Spleen (tissue), 11 donors: ENCODE results near the gene SLC34A3. TPM values are rescaled to one million over a fixed set of nuclear protein-coding genes. Genes with fewer than 3 reads are reported as not detected.
"Not testable (repeated sequence)": the region's sequence is repeated elsewhere in the genome, so short reads cannot be mapped to it uniquely, and the experiment has no call there.

ENCODE experiments used
- DNase-seq: peaks from one replicate; pipeline ENCODE4 v3.0.0-alpha.2; 2020
- H3K27ac ChIP-seq, 8 donors: fragments of 200-600 bp; sonication (generic) in 7 of 8; 1 replicate in 4 of 8; 2 replicates in 4 of 8; pipeline versions ENCODE4 v1.5.0 to v1.8.0; 2016 to 2021; ENCODE audit warnings: inconsistent platforms in 4 of 8, mild to moderate bottlenecking in 4 of 8, moderate library complexity in 1 of 8
- H3K27me3 ChIP-seq, 7 donors: fragments of 200-600 bp; sonication (generic) in 6 of 7; replicated peaks in 1 of 7; 1 replicate in 4 of 7; 2 replicates in 3 of 7; pipeline versions ENCODE4 v1.5.0 to v1.8.0; 2016 to 2021; ENCODE audit warnings: inconsistent platforms in 3 of 7, mild to moderate bottlenecking in 1 of 7
- H3K36me3 ChIP-seq, 6 donors: fragments of 200-600 bp; sonication (generic) in 5 of 6; 1 replicate in 4 of 6; 2 replicates in 2 of 6; pipeline versions ENCODE4 v1.5.0 to v1.8.0; 2016 to 2021; ENCODE audit warnings: inconsistent platforms in 2 of 6
- H3K4me1 ChIP-seq, 6 donors: fragments of 200-600 bp; sonication (generic) in 5 of 6; 1 replicate in 3 of 6; 2 replicates in 3 of 6; pipeline versions ENCODE4 v1.5.0 to v1.8.0; 2016 to 2021; ENCODE audit warnings: inconsistent platforms in 3 of 6
- H3K4me3 ChIP-seq, 8 donors: fragments of 200-600 bp; sonication (generic) in 7 of 8; 1 replicate in 4 of 8; 2 replicates in 4 of 8; pipeline versions ENCODE4 v1.5.0 to v1.8.0; 2016 to 2021; ENCODE audit warnings: inconsistent platforms in 4 of 8, mild to moderate bottlenecking in 4 of 8, moderate library complexity in 2 of 8
- H3K9me3 ChIP-seq, 8 donors: fragments of 200-600 bp; sonication (generic) in 7 of 8; 1 replicate in 4 of 8; 2 replicates in 4 of 8; pipeline versions ENCODE4 v1.5.0 to v1.8.0; 2016 to 2021; ENCODE audit warnings: inconsistent platforms in 4 of 8
- CTCF ChIP-seq, 11 experiments: fragments of 200-600 bp in 7 of 11; fragments of 450-650 bp in 4 of 11; sonication (generic) in 4 of 11; IDR thresholded peaks in 8 of 11; conservative IDR thresholded peaks in 3 of 11; 1 replicate in 7 of 11; 2 replicates in 4 of 11; pipeline versions ENCODE4 v1.4.0 to v1.8.0; 2016 to 2021; ENCODE audit warnings: antibody characterized with exemption in 11 of 11, inconsistent platforms in 4 of 11, mild to moderate bottlenecking in 1 of 11
- POLR2A ChIP-seq, 3 donors: fragments of 450-650 bp; IDR thresholded peaks; one replicate each; pipeline ENCODE4 v1.5.1; 2017; ENCODE audit warnings: antibody characterized with exemption in 3 of 3, mild to moderate bottlenecking in 1 of 3
- POLR2AphosphoS5 ChIP-seq, 3 donors: sonication (generic); formaldehyde crosslinking; IDR thresholded peaks; one replicate each; pipeline ENCODE4 v1.5.1; 2017; ENCODE audit warnings: antibody characterized with exemption in 3 of 3
- WGBS, 5 donors: extraction: QIAGEN DNeasy Blood & Tissue Kit in 3 of 5; methylation state at CpG; one replicate each; pipeline versions ENCODE4 v1.1.5 to v1.1.7; 2013 to 2018; 5-methylcytosine and 5-hydroxymethylcytosine counted together
- intact Hi-C: fragments of 100-400 bp; cut with DNase I; formaldehyde crosslinking; loops from one replicate; pipeline ENCODE4 v1.15.0; 2023; ENCODE audit warnings: low total_unique reads
- polyA plus RNA-seq, 3 donors: library from polyadenylated mRNA; stranded (reverse); fragments of 200-250 nt; gene quantifications; one replicate each; pipeline ENCODE4 v1.2.1, GENCODE V29; 2013
- total RNA-seq, 7 donors: library from RNA; depleted of rRNA in 3 of 7; stranded (reverse); fragments of >200 nt in 3 of 7; fragmentation: NEBNext Ultra II Directional in 4 of 7; extraction: Animal tissue kit (Norgen Biotek cat#: 25700) in 4 of 7; gene quantifications; one replicate each; pipeline versions ENCODE4 v1.1.0 to v1.2.1, GENCODE V29; 2016 to 2021
- donor health status: healthy with polysubstance abuse.
- donor health status: DM: no; HTN: no; CAD: no; lungs with moderate emphysema.
- donor health status: DM: no; HTN: no; CAD: no.
- donor health status: Bipolar disorder and iron deficiency.
- donor health status: healthy.
- donor health status: DM: no; HTN: no; CAD: no.
- donor health status: DM: yes; HTN: yes; CAD: no.

The SLC34A3 gene
- total and polyA plus RNA-seq, 10 donors, result not detected

- DNase-seq, result no peak
- intact Hi-C loops, result no loop called here
- H3K27me3 ChIP-seq, result peaks cover 0 to 29% (median 14%) of the 10 kb centered on the region in 7 donors
- no peak for TF ChIP-seq POLR2AphosphoS5 (IDR thresholded peaks at IDR 0.05)
- no peak for TF ChIP-seq CTCF (IDR thresholded peaks at IDR 0.05 in 8 of 11, conservative IDR thresholded peaks at IDR 0.05 in 3 of 11)
- no peak for TF ChIP-seq POLR2A (IDR thresholded peaks at IDR 0.05)
- no peak overlapping the region for H3K27ac ChIP-seq
- no peaks in the 10 kb centered on the region for H3K9me3 ChIP-seq
- 81 to 88% (median 83%) methylated on average over 8 to 13 of the region's 13 CpGs for WGBS, 5 donors
- no peak overlapping the region for H3K4me3 ChIP-seq
- H3K4me1 ChIP-seq, result peaks cover 30 to 82% (median 70%) of the 10 kb centered on the region in 6 donors
- peaks cover 0 to 14% (median 10%) of the 10 kb centered on the region in 6 donors for H3K36me3 ChIP-seq
Observed at GRCh38 chr9:137237759-137238726, 7.3 kb downstream of the SLC34A3 start.

- intact Hi-C loops, result not testable (repeated sequence)
Observed at GRCh38 chr9:137239541-137240200, 9.0 kb downstream of the SLC34A3 start.

DNA sequence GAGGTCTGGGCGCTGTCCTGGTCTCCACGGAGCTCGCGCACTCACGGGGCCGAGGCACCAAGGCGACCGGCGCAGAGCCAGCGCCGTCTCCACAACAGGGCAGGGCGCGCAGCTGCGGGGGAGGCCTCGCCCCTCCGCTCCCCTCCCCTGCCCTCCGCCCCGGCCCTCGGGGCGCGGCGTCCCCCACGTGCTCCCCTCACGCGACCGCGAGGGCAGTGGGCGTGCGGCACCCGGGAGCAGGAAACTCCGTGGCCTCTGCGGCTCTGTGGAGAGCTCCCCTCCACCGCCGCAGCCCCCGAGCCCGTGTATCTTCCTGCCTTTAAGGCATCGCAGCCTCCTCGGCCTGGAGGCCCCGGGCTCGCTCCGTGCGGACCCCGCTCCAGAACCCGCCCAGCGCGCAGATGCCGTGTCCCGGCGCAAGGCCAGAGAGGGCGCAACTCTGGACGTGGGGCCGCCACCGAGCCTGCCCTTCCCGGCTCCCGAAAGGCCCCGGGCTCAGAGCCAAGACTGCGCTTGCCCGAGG is 9.7 kb downstream of the SLC34A3 start:
- TF ChIP-seq POLR2A (IDR thresholded peaks at IDR 0.05) (peak in 1 of 3 donors; percentile 39), CTCF (IDR thresholded peaks at IDR 0.05 in 8 of 11, conservative IDR thresholded peaks at IDR 0.05 in 3 of 11) (peak in 1 of 11 experiments; percentile 10), POLR2AphosphoS5 (IDR thresholded peaks at IDR 0.05) (peak in 2 of 3 donors; percentile 30 to 33)
- no peak for DNase-seq
- Histone ChIP-seq H3K4me3 (peak overlapping the region; percentile 64 to 94 (median 80)), H3K27me3 (peaks cover 0 to 6% (median 0%) of the 10 kb centered on the region in 7 donors), H3K36me3 (peaks cover 0 to 24% (median 18%) of the 10 kb centered on the region in 6 donors), H3K4me1 (peaks cover 30 to 86% (median 72%) of the 10 kb centered on the region in 6 donors), H3K9me3 (no peaks in the 10 kb centered on the region), H3K27ac (peak overlapping the region; percentile 92 to 99 (median 96))
- 0 to 1% (median 0%) methylated on average over 10 to 58 of the region's 58 CpGs for WGBS, 5 donors
- intact Hi-C loops, result no loop called here

More at GRCh38 chr9:137239541-137240200, 9.0 kb downstream of the SLC34A3 start:
- WGBS, 5 donors, result 53 to 58% (median 54%) methylated on average over 24 to 27 of the region's 27 CpGs
- H3K27ac ChIP-seq, result peak overlapping the region; percentile 92 to 99 (median 96)
- H3K27me3 ChIP-seq, result peaks cover 0 to 13% (median 2%) of the 10 kb centered on the region in 7 donors
- H3K36me3 ChIP-seq, result peaks cover 0 to 24% (median 18%) of the 10 kb centered on the region in 6 donors
- peaks cover 30 to 90% (median 79%) of the 10 kb centered on the region in 6 donors for H3K4me1 ChIP-seq
- DNase-seq, H3K9me3 ChIP-seq: not testable (repeated sequence)
- H3K4me3 ChIP-seq, result peak overlapping the region; percentile 64 to 94 (median 80)

- intact Hi-C loops, result no loop called here
- H3K36me3 ChIP-seq, result peaks cover 0 to 24% (median 18%) of the 10 kb centered on the region in 6 donors
- H3K27ac ChIP-seq, result peak within 1 kb of the TSS; percentile 92 to 99 (median 96)
- peaks cover 0 to under 1% (median 0%) of the 10 kb centered on the region in 7 donors for H3K27me3 ChIP-seq
- no peaks in the 10 kb centered on the region for H3K9me3 ChIP-seq
- peak within 1 kb of the TSS; percentile 75 to 94 (median 81) for H3K4me3 ChIP-seq
- H3K4me1 ChIP-seq, result peaks cover 25 to 80% (median 66%) of the 10 kb centered on the region in 6 donors
- WGBS, 5 donors, result 0 to 2% (median 1%) methylated on average over 42 to 67 of the region's 67 CpGs
- TF ChIP-seq CTCF (IDR thresholded peaks at IDR 0.05 in 8 of 11, conservative IDR thresholded peaks at IDR 0.05 in 3 of 11) (peak in 4 of 11 experiments; percentile 5 to 48 (median 30)), POLR2A (IDR thresholded peaks at IDR 0.05) (peak; percentile 100), POLR2AphosphoS5 (IDR thresholded peaks at IDR 0.05) (peak; percentile 100)
- DNase-seq, result peak; percentile 99
Observed at GRCh38 chr9:137240841-137241489, 10.3 kb downstream of the SLC34A3 start, which contains the start of gene TUBB4B. Gene TUBB4B (plus strand): TSS chr9:137241287. CDS start chr9:137241361, 74 bp downstream.
